ENCODE measurements around the gene MXD4. TPM values are rescaled to one million over a fixed set of nuclear protein-coding genes. Genes with fewer than 3 reads are reported as not detected.
A peak's percentile ranks its signal among the peaks of the same experiment; 100 is the strongest.

The MXD4 gene
- total and polyA plus RNA-seq, 11 donors, result 27.5 to 76.6 (median 35.7) TPM

- peaks cover 0 to 84% (median 76%) of the 10 kb centered on the region in 9 donors for H3K36me3 ChIP-seq
- H3K9me3 ChIP-seq, result no peaks in the 10 kb centered on the region
- peak in 3 of 5 donors; percentile 6 to 46 (median 24) for DNase-seq
- TF ChIP-seq CTCF (IDR thresholded peaks at IDR 0.05) (no peak), POLR2A (IDR thresholded peaks at IDR 0.05) (no peak)
- H3K4me1 ChIP-seq, result peaks cover 0 to 42% (median 32%) of the 10 kb centered on the region in 12 donors
- H3K4me3 ChIP-seq, result no peak overlapping the region
- intact Hi-C loops (cut with DNase I), result loop anchor here in 2 of 10 donors (10.0 kb wide), 1 partner anchor 163 kb away; the partner anchor contains the start of genes CFAP99 (in 2 of the 2) and ZFYVE28 (in 2 of the 2)
- WGBS, 4 donors, result 93 to 96% (median 95%) methylated on average over 13 to 16 of the region's 16 CpGs
- no peaks in the 10 kb centered on the region for H3K27me3 ChIP-seq
- no peak for ATAC-seq
- H3K27ac ChIP-seq, result no peak overlapping the region
These were observed 9.9 kb downstream of the MXD4 start for GRCh38 chr4:2251795-2252529.

- intact Hi-C loops (cut with DNase I), result loop anchor here in 2 of 10 donors (10.0 kb wide), 1 partner anchor 164 kb away; the partner anchor contains the start of genes CFAP99 (in 2 of the 2) and ZFYVE28 (in 2 of the 2)
These were observed 10.7 kb downstream of the MXD4 start for GRCh38 chr4:2251073-2251794.

GRCh38 chr4:2250357-2251072 is 11.4 kb downstream of the MXD4 start:
- Histone ChIP-seq H3K27me3 (no peaks in the 10 kb centered on the region), H3K9me3 (no peaks in the 10 kb centered on the region), H3K36me3 (peaks cover 0 to 86% (median 76%) of the 10 kb centered on the region in 9 donors), H3K4me1 (peaks cover under 1 to 35% (median 20%) of the 10 kb centered on the region in 12 donors), H3K4me3 (no peak overlapping the region), H3K27ac (no peak overlapping the region)
- ATAC-seq (no peak), DNase-seq (peak in 1 of 5 donors; percentile 57)
- intact Hi-C loops (cut with DNase I), result loop anchor here in 2 of 10 donors (10.0 kb wide), 1 partner anchor 164 kb away; the partner anchor contains the start of genes CFAP99 (in 2 of the 2) and ZFYVE28 (in 2 of the 2)
- TF ChIP-seq CTCF (IDR thresholded peaks at IDR 0.05), result no peak
- WGBS, 4 donors, result 92 to 97% (median 93%) methylated on average over 10 to 30 of the region's 30 CpGs

More at GRCh38 chr4:2251073-2251794, 10.7 kb downstream of the MXD4 start:
- 90 to 100% (median 93%) methylated on average over 8 to 25 of the region's 25 CpGs for WGBS, 4 donors
- Histone ChIP-seq H3K4me3 (no peak overlapping the region), H3K36me3 (peaks cover 0 to 86% (median 77%) of the 10 kb centered on the region in 9 donors), H3K27ac (no peak overlapping the region), H3K9me3 (no peaks in the 10 kb centered on the region), H3K4me1 (peaks cover 0 to 35% (median 24%) of the 10 kb centered on the region in 12 donors), H3K27me3 (no peaks in the 10 kb centered on the region)
- ATAC-seq, result no peak
- peak in 3 of 5 donors; percentile 14 to 59 (median 24) for DNase-seq
- TF ChIP-seq POLR2A (IDR thresholded peaks at IDR 0.05), result no peak
- no peak for TF ChIP-seq CTCF (IDR thresholded peaks at IDR 0.05)

All from heart left ventricle (tissue), 16 donors.